ENCODE measurements around the gene HNF1B. TPM values are rescaled to one million over a fixed set of nuclear protein-coding genes. Genes with fewer than 3 reads are reported as not detected.
"Not testable (repeated sequence)": the region's sequence is repeated elsewhere in the genome, so short reads cannot be mapped to it uniquely, and the experiment has no call there.

Gene HNF1B
- total RNA-seq, 1 experiment from 2014 or later, result not detected

GRCh38 chr17:37689317-37689716 lies 55.5 kb downstream of the HNF1B start:
- Histone ChIP-seq H3K9me3 (ENCODE audit: insufficient read depth, low read depth) (no peaks in the 10 kb centered on the region), H3K9me2 (ENCODE audit: insufficient read depth) (no peaks in the 10 kb centered on the region), H3K36me3 (ENCODE audit: low read depth) (no peaks in the 10 kb centered on the region), H3K4me3 (no peak overlapping the region), H3K79me2 (ENCODE audit: low read depth) (no peaks in the 10 kb centered on the region), H3K27ac (no peak overlapping the region), H2AFZ (no peak overlapping the region), H3K27me3 (ENCODE audit: insufficient read depth, low read depth) (no peaks in the 10 kb centered on the region), H3F3A (ENCODE audit: insufficient read depth, low read depth) (no peaks in the 10 kb centered on the region), H3K4me1 (replicated peaks; ENCODE audit: insufficient read depth) (no peaks in the 10 kb centered on the region), H3K4me2 (no peak overlapping the region), H4K20me1 (ENCODE audit: insufficient read depth) (no peaks in the 10 kb centered on the region)
- POLR2A ChIA-PET (ENCODE audit: unreplicated experiment), result no interaction called here
- intact Hi-C loops (cut with micrococcal nuclease; ENCODE audit: unreplicated experiment), result no loop called here
- CTCF ChIA-PET, result no interaction called here
- TF ChIP-seq EZH2 (IDR thresholded peaks at IDR 0.05; ENCODE audit: low read depth), result no peak
- no peak for TF ChIP-seq CTCF (conservative IDR thresholded peaks at IDR 0.05)
- no TSS peak for BruUV-seq (replicated peaks)
- no peak for DNase-seq

GRCh38 chr17:37683454-37683984 lies 61.3 kb downstream of the HNF1B start:
- no peak for TF ChIP-seq EZH2 (IDR thresholded peaks at IDR 0.05; ENCODE audit: low read depth)
- TF ChIP-seq CTCF (conservative IDR thresholded peaks at IDR 0.05), result no peak
- intact Hi-C loops (cut with micrococcal nuclease; ENCODE audit: unreplicated experiment), result no loop called here
- BruUV-seq (replicated peaks), result no TSS peak

GRCh38 chr17:37682007-37682406 lies 62.9 kb downstream of the HNF1B start:
- no peaks in the 10 kb centered on the region for H3K27me3 ChIP-seq (ENCODE audit: insufficient read depth, low read depth)
- CTCF ChIA-PET, result no interaction called here
- POLR2A ChIA-PET (ENCODE audit: unreplicated experiment), result no interaction called here
- no peaks in the 10 kb centered on the region for H3K9me3 ChIP-seq (ENCODE audit: insufficient read depth, low read depth)
- no peaks in the 10 kb centered on the region for H3K79me2 ChIP-seq (ENCODE audit: low read depth)
- BruUV-seq (replicated peaks), result no TSS peak
- no peak overlapping the region for H3K4me2 ChIP-seq
- no peaks in the 10 kb centered on the region for H3K9me2 ChIP-seq (ENCODE audit: insufficient read depth)
- no peak overlapping the region for H3K27ac ChIP-seq
- H3K4me3 ChIP-seq, result no peak overlapping the region
- no peaks in the 10 kb centered on the region for H3K4me1 ChIP-seq (replicated peaks; ENCODE audit: insufficient read depth)
- no peaks in the 10 kb centered on the region for H3K36me3 ChIP-seq (ENCODE audit: low read depth)
- intact Hi-C loops (cut with micrococcal nuclease; ENCODE audit: unreplicated experiment), result no loop called here
- H3F3A ChIP-seq (ENCODE audit: insufficient read depth, low read depth), result no peaks in the 10 kb centered on the region
- no peaks in the 10 kb centered on the region for H4K20me1 ChIP-seq (ENCODE audit: insufficient read depth)
- no peak for TF ChIP-seq EZH2 (IDR thresholded peaks at IDR 0.05; ENCODE audit: low read depth)
- DNase-seq, result no peak
- no peak overlapping the region for H2AFZ ChIP-seq

More at GRCh38 chr17:37683454-37683984, 61.3 kb downstream of the HNF1B start:
- no peak for DNase-seq
- Histone ChIP-seq H4K20me1 (ENCODE audit: insufficient read depth) (no peaks in the 10 kb centered on the region), H3K9me3 (ENCODE audit: insufficient read depth, low read depth) (no peaks in the 10 kb centered on the region), H3K9me2 (ENCODE audit: insufficient read depth) (no peaks in the 10 kb centered on the region), H3K4me1 (replicated peaks; ENCODE audit: insufficient read depth) (no peaks in the 10 kb centered on the region), H3F3A (ENCODE audit: insufficient read depth, low read depth) (no peaks in the 10 kb centered on the region), H3K27ac (no peak overlapping the region), H3K27me3 (ENCODE audit: insufficient read depth, low read depth) (no peaks in the 10 kb centered on the region), H3K4me3 (no peak overlapping the region), H2AFZ (no peak overlapping the region), H3K4me2 (no peak overlapping the region), H3K36me3 (ENCODE audit: low read depth) (no peaks in the 10 kb centered on the region), H3K79me2 (ENCODE audit: low read depth) (no peaks in the 10 kb centered on the region)
- CTCF ChIA-PET, result no interaction called here
- POLR2A ChIA-PET (ENCODE audit: unreplicated experiment), result no interaction called here

- intact Hi-C loops (cut with micrococcal nuclease; ENCODE audit: unreplicated experiment); H3K9me2 ChIP-seq (ENCODE audit: insufficient read depth); H3K4me3 ChIP-seq; H3K27me3 ChIP-seq (ENCODE audit: insufficient read depth, low read depth); BruUV-seq (replicated peaks); H3K79me2 ChIP-seq (ENCODE audit: low read depth); H4K20me1 ChIP-seq (ENCODE audit: insufficient read depth); H2AFZ ChIP-seq; H3K4me1 ChIP-seq (replicated peaks; ENCODE audit: insufficient read depth); POLR2A ChIA-PET (ENCODE audit: unreplicated experiment); H3K4me2 ChIP-seq; H3K9me3 ChIP-seq (ENCODE audit: insufficient read depth, low read depth); CTCF ChIA-PET; DNase-seq; H3K27ac ChIP-seq; H3K36me3 ChIP-seq (ENCODE audit: low read depth); H3F3A ChIP-seq (ENCODE audit: insufficient read depth, low read depth): not testable (repeated sequence)
Measured at GRCh38 chr17:37679995-37680394, 64.9 kb downstream of the HNF1B start.
